HEK293T (cell line): ENCODE measurements around the gene SLC6A4.

Experiments
- ARNT ChIP-seq: fragments of 450-650 bp; IDR thresholded peaks from 2 replicates; pipeline ENCODE4 v1.6.1; 2017; ENCODE audit warnings: mild to moderate bottlenecking
- BHLHE40 ChIP-seq: fragments of 450-650 bp; IDR thresholded peaks from 2 replicates; pipeline ENCODE4 v1.6.1; 2016; ENCODE audit warnings: mild to moderate bottlenecking, moderate library complexity, borderline replicate concordance
- ELF4 ChIP-seq: fragments of 450-650 bp; IDR thresholded peaks from 2 replicates; pipeline ENCODE4 v1.6.1; 2017; ENCODE audit warnings: antibody characterized with exemption
- FOXA1 ChIP-seq: fragments of 450-650 bp; IDR thresholded peaks from 2 replicates; pipeline ENCODE4 v1.6.1; 2016; ENCODE audit warnings: mild to moderate bottlenecking
- FOXM1 ChIP-seq: fragments of 450-650 bp; IDR thresholded peaks from 2 replicates; pipeline ENCODE4 v1.6.1; 2017; ENCODE audit warnings: mild to moderate bottlenecking, borderline replicate concordance
- HDGF ChIP-seq: fragments of 450-650 bp; IDR thresholded peaks from 2 replicates; pipeline ENCODE4 v1.6.1; 2017; ENCODE audit warnings: antibody characterized with exemption, borderline replicate concordance
- NFRKB ChIP-seq: fragments of 450-650 bp; IDR thresholded peaks from 2 replicates; pipeline ENCODE4 v1.6.1; 2016; ENCODE audit warnings: mild to moderate bottlenecking, moderate library complexity
- SP1 ChIP-seq: fragments of 450-650 bp; IDR thresholded peaks from 2 replicates; pipeline ENCODE4 v1.6.1; 2017
- SUZ12 ChIP-seq: fragments of 450-650 bp; IDR thresholded peaks from 2 replicates; pipeline ENCODE4 v1.6.1; 2016; ENCODE audit warnings: mild to moderate bottlenecking
- TARDBP ChIP-seq: fragments of 450-650 bp; IDR thresholded peaks from 2 replicates; pipeline ENCODE4 v1.6.1; 2016
- ZNF384 ChIP-seq: fragments of 450-650 bp; IDR thresholded peaks from 2 replicates; pipeline ENCODE4 v1.6.1; 2016

DNA sequence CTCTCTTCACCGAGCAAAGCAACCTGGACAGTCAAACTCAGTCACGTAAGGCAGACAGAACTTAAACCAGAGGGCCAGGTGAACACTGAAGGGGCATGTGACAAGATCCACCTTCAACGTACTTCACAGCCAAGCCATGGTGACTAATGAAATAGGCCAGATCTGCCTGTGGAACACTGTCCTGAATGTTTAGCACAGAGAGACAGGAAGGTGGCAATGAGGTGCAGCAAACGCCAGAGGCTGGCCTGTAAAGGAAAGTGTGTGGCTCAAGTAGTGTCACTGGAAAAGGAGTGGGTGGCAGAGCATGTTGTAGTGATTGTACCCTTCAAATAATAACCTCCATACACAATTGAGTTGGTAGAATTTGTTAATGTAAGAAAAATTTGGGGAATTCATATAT is 38.1 kb downstream of the SLC6A4 start:
- TF ChIP-seq SUZ12 (no peak), ZNF384 (no peak), SP1 (no peak), BHLHE40 (no peak), FOXM1 (no peak), TARDBP (no peak), NFRKB (no peak), ARNT (no peak), FOXA1 (no peak), HDGF (no peak), ELF4 (no peak)
